HTR-8/SVneo (cell line): ENCODE data around the gene MTSS2.
"Not testable (repeated sequence)": the region's sequence is repeated elsewhere in the genome, so short reads cannot be mapped to it uniquely, and the experiment has no call there.

Experiments
- DNase-seq: peaks from one replicate; pipeline ENCODE4 v3.0.0; 2011; ENCODE audit warnings: low spot score, mixed read lengths; ENCODE audit not compliant: insufficient read length
- FAIRE-seq: peaks from 2 replicates; lab custom pipeline; 2011; peaks lifted over from hg19 to GRCh38; lab: Jason Lieb, UNC

The MTSS2 gene

GRCh38 chr16:70678121-70678897, 7.5 kb downstream of the MTSS2 start:
- FAIRE-seq (no peak), DNase-seq (no peak)

GRCh38 chr16:70677499-70678120, 8.2 kb downstream of the MTSS2 start:
- no peak for FAIRE-seq
- no peak for DNase-seq

GRCh38 chr16:70676675-70677498, 9.0 kb downstream of the MTSS2 start:
- FAIRE-seq (no peak), DNase-seq (no peak)

- DNase-seq: no peak
- FAIRE-seq: no peak
Observed at GRCh38 chr16:70675851-70676513, 9.9 kb downstream of the MTSS2 start.

GRCh38 chr16:70674221-70675014, 11.4 kb downstream of the MTSS2 start:
- FAIRE-seq (no peak), DNase-seq (no peak)

GRCh38 chr16:70670938-70671337, 14.9 kb downstream of the MTSS2 start:
- FAIRE-seq, DNase-seq: not testable (repeated sequence)

GRCh38 chr16:70670175-70670574, 15.7 kb downstream of the MTSS2 start:
- no peak for FAIRE-seq
- DNase-seq: no peak

GRCh38 chr16:70665806-70666735, 19.8 kb downstream of the MTSS2 start:
- no peak for DNase-seq
- FAIRE-seq: no peak

GRCh38 chr16:70665113-70665694, 20.6 kb downstream of the MTSS2 start:
- FAIRE-seq: no peak
- DNase-seq: no peak

- no peak for DNase-seq
- no peak for FAIRE-seq
Observed at GRCh38 chr16:70664325-70665112, 21.3 kb downstream of the MTSS2 start.

GRCh38 chr16:70663524-70664324, 22.1 kb downstream of the MTSS2 start:
- FAIRE-seq: no peak
- DNase-seq: no peak

- FAIRE-seq: no peak
Observed at GRCh38 chr16:70662991-70663523, 22.8 kb downstream of the MTSS2 start.

GRCh38 chr16:70661918-70662641, 23.8 kb downstream of the MTSS2 start:
- no peak for DNase-seq
- no peak for FAIRE-seq

More at GRCh38 chr16:70662991-70663523, 22.8 kb downstream of the MTSS2 start:
- DNase-seq: no peak

- no peak for DNase-seq
- FAIRE-seq: no peak
Observed at GRCh38 chr16:70661534-70661917, 24.3 kb downstream of the MTSS2 start.

- FAIRE-seq (no peak), DNase-seq (no peak)
Observed at GRCh38 chr16:70660672-70661350, 25.0 kb downstream of the MTSS2 start.
